T47D (cell line): Measurements from ENCODE around the gene SP9.
"Not testable (repeated sequence)": the region's sequence is repeated elsewhere in the genome, so short reads cannot be mapped to it uniquely, and the experiment has no call there.

Experiments
- DNase-seq, 2 experiments: peaks; one replicate each; pipeline versions ENCODE4 v3.0.0 to v3.0.0-alpha.2; 2011 to 2012; ENCODE audit warnings: low read depth in 1 of 2, low spot score in 1 of 2
- JUND ChIP-seq: IDR thresholded peaks from 2 replicates; pipeline ENCODE4 v1.6.1; 2012; ENCODE audit warnings: low read depth
- in situ Hi-C: cut with HindIII; loops from 2 replicates; pipeline ENCODE4 v1.10.0; 2016; ENCODE audit warnings: low sequenced_read_pairs, low pct_unique_long_range_greater_than_20kb

Gene SP9

GRCh38 chr2:174343343-174343622, 8.5 kb downstream of the SP9 start:
- no peak for TF ChIP-seq JUND
- no peak for DNase-seq
- in situ Hi-C loops: no loop called here

GRCh38 chr2:174343623-174344455, 9.1 kb downstream of the SP9 start:
- TF ChIP-seq JUND: no peak
- DNase-seq: no peak
- in situ Hi-C loops: no loop called here

- in situ Hi-C loops: no loop called here
- no peak for TF ChIP-seq JUND
- peak in 1 of 2 experiments; percentile 54 for DNase-seq
Measured at GRCh38 chr2:174344716-174345461, 10.1 kb downstream of the SP9 start.

GRCh38 chr2:174350018-174350417, 15.3 kb downstream of the SP9 start:
- peak in 1 of 2 experiments; percentile 36 for DNase-seq
- TF ChIP-seq JUND: no peak
- in situ Hi-C loops: no loop called here

- TF ChIP-seq JUND: no peak
- DNase-seq: no peak
- in situ Hi-C loops: no loop called here
Measured at GRCh38 chr2:174350593-174351181, 15.9 kb downstream of the SP9 start.

- no peak for TF ChIP-seq JUND
- in situ Hi-C loops: no loop called here
- DNase-seq: no peak
Measured at GRCh38 chr2:174353004-174353403, 18.2 kb downstream of the SP9 start.

GRCh38 chr2:174356347-174356746, 21.6 kb downstream of the SP9 start:
- in situ Hi-C loops: no loop called here
- TF ChIP-seq JUND: no peak
- DNase-seq: no peak

- in situ Hi-C loops, DNase-seq: not testable (repeated sequence)
Measured at GRCh38 chr2:174359663-174360062, 24.9 kb downstream of the SP9 start.

GRCh38 chr2:174362949-174363348, 28.2 kb downstream of the SP9 start:
- no peak for DNase-seq
- TF ChIP-seq JUND: no peak
- in situ Hi-C loops: no loop called here

GRCh38 chr2:174363492-174364225, 28.9 kb downstream of the SP9 start:
- in situ Hi-C loops: not testable (repeated sequence)

GRCh38 chr2:174364628-174365027, 29.9 kb downstream of the SP9 start:
- in situ Hi-C loops: no loop called here
- no peak for DNase-seq
- no peak for TF ChIP-seq JUND

More at GRCh38 chr2:174363492-174364225, 28.9 kb downstream of the SP9 start:
- not testable (repeated sequence) for DNase-seq

- TF ChIP-seq JUND: no peak
- in situ Hi-C loops: no loop called here
- no peak for DNase-seq
Measured at GRCh38 chr2:174365571-174365970, 30.8 kb downstream of the SP9 start.

GRCh38 chr2:174368691-174369090, 33.9 kb downstream of the SP9 start:
- TF ChIP-seq JUND: no peak
- in situ Hi-C loops: no loop called here

More at GRCh38 chr2:174368691-174369090, 33.9 kb downstream of the SP9 start:
- DNase-seq: no peak
